HFF-Myc (cell line): ENCODE measurements around the gene KCNA2.

Experiments used
- DNase-seq: peaks from one replicate; pipeline ENCODE4 v3.0.0-alpha.2; 2011; ENCODE audit warnings: low read depth; ENCODE audit errors: extremely low read depth
- H3K4me3 ChIP-seq: replicated peaks from 2 replicates; pipeline ENCODE4 v1.5.1; 2011; ENCODE audit warnings: low read depth, mild to moderate bottlenecking, control low read depth, low read length
- TF ChIP-seq, protein P1 (sequence below): IDR thresholded peaks from 2 replicates; pipeline ENCODE4 v1.5.1; 2012; ENCODE audit warnings: mild to moderate bottlenecking, low read depth, low read length, control low read depth; ENCODE audit errors: missing control alignments

KCNA2 gene

DNA sequence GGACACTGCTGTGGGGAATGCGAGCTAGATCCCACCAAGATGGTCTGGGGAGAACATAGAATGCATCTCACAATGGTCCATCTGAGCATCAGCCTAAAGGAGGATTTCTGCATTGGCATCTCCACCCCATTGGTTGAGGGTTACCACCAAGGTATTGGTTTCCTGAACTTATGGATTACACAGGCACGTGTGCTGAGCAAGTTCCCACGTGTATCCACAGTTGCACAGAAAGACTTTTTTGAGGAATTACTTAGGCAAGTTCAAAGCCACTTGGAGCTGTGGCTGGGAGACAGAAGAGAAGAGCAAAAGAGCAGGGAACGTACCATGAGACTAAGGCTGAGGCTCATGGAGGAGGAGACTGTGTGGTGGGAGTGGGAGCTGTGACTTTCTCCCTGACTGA is 43.1 kb downstream of the KCNA2 start:
- no peak for DNase-seq
- H3K4me3 ChIP-seq, result no peak overlapping the region
- TF ChIP-seq, protein P1, sequence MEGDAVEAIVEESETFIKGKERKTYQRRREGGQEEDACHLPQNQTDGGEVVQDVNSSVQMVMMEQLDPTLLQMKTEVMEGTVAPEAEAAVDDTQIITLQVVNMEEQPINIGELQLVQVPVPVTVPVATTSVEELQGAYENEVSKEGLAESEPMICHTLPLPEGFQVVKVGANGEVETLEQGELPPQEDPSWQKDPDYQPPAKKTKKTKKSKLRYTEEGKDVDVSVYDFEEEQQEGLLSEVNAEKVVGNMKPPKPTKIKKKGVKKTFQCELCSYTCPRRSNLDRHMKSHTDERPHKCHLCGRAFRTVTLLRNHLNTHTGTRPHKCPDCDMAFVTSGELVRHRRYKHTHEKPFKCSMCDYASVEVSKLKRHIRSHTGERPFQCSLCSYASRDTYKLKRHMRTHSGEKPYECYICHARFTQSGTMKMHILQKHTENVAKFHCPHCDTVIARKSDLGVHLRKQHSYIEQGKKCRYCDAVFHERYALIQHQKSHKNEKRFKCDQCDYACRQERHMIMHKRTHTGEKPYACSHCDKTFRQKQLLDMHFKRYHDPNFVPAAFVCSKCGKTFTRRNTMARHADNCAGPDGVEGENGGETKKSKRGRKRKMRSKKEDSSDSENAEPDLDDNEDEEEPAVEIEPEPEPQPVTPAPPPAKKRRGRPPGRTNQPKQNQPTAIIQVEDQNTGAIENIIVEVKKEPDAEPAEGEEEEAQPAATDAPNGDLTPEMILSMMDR, result no peak

DNA sequence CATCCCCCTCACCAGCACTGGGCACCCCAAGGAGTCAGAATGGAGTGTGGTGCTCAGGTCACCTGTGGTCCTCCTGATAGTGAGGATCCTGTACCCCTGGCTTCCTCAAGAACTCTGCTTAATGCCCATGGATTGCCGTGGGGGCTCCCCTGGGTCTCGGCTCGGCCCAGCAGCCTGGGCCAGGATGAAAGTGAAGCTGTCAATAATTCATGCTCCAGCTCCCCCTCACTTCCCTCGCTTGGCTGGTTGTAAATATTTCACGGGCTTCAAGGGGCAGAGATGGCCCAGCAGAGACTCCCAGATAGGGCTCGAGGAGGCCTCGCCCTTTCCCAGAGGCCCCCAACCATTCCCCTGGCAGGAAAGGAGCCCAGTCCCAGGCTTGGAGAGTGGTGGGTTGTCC is 44.6 kb downstream of the KCNA2 start:
- H3K4me3 ChIP-seq, result no peak overlapping the region
- TF ChIP-seq, protein P1, result no peak
- no peak for DNase-seq

DNA sequence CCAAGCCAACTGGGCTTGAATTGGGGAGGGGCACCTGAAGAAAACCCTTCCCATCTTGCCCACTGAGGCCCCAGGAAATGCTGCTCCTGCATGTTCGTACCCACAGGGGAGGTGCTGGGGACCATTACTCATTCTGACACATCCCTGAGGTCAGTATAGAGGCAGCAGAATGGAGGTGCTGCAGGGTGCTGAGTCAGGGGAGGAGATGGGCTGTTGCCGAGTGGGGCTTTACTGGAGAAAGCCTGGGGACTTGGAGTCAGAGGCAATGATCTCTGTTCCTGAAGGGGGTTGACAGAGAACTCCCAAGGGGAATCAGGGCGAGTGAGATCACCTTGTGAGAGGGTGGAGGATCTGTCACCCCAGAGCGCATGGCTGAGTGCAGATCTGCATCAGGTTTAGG is 47.0 kb downstream of the KCNA2 start:
- no peak overlapping the region for H3K4me3 ChIP-seq
- DNase-seq, result no peak
- TF ChIP-seq, protein P1, result no peak

DNA sequence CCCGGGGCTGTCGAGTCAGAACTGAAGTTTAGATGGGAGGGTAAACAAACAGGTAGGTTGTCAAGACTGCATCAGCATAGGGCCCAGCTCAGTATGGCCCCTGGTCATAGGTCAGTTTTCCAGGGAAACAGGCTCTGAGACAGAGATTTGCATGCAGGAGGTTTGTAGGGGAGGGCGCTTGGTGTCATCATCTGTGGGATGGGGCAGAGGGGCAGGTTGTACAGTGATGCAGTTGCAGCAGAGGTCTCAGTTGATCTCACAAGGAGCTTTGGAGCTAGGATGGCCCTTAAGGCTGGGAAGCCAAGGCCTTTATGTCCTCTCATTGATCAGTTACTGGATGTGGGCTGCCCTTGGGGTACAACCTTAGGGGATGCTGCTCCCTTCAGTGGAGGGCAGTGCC is 48.7 kb downstream of the KCNA2 start:
- H3K4me3 ChIP-seq, result no peak overlapping the region
- TF ChIP-seq, protein P1, result no peak
- no peak for DNase-seq

DNA sequence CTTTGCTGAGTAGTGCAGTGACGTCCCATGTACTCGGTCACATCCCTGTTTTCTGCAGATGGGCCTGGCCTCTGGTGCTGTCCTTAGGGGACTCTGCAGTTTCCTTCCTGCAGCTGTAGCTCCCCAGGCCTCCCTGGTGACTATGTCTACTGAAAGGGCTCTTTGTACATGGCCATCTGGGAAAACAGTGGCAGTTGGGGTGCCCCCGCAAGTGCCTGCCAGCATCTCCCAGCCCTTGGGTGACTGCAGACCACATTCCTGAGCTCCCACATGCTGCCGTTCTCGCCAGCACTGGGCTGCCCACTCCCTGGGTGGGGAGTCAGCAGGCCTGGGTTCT is 49.7 kb downstream of the KCNA2 start:
- H3K4me3 ChIP-seq, result no peak overlapping the region
- TF ChIP-seq, protein P1, result no peak
- DNase-seq, result no peak

DNA sequence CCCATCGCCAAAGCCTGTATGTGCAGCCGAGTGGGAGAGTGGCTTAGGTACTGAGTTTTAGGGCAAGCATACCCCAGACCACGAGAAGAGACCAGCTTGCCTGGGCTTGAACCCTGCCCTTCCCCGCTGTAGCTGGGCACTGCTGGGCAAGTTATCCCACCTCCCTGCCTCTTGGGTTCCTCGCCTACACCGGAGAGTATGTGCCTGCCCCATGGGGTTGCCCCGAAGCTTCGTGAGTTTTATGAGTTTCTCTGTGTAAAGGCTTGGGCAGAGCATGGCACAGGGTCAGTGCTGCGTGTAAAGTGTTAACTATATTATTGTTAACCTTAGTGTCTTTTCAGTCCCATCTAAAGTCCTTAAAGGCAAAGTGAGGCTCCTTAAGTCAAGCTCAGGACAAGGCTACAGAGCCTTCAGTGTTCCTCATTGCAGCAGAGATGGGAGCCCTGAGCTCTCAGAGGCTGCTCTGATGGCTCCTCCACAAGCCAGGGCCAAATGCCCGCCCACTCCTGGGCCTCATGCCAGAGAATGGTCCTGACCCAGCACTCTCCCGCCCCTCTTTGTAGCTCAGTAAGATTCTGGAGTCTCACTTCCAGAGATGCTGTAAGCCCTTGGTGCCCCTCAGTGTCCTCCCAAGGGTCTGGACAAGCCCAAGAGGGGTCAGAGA is 50.2 kb downstream of the KCNA2 start:
- DNase-seq, result no peak
- TF ChIP-seq, protein P1, result no peak
- H3K4me3 ChIP-seq, result no peak overlapping the region
